ENCODE data around the gene STX8.

Gene STX8

DNA sequence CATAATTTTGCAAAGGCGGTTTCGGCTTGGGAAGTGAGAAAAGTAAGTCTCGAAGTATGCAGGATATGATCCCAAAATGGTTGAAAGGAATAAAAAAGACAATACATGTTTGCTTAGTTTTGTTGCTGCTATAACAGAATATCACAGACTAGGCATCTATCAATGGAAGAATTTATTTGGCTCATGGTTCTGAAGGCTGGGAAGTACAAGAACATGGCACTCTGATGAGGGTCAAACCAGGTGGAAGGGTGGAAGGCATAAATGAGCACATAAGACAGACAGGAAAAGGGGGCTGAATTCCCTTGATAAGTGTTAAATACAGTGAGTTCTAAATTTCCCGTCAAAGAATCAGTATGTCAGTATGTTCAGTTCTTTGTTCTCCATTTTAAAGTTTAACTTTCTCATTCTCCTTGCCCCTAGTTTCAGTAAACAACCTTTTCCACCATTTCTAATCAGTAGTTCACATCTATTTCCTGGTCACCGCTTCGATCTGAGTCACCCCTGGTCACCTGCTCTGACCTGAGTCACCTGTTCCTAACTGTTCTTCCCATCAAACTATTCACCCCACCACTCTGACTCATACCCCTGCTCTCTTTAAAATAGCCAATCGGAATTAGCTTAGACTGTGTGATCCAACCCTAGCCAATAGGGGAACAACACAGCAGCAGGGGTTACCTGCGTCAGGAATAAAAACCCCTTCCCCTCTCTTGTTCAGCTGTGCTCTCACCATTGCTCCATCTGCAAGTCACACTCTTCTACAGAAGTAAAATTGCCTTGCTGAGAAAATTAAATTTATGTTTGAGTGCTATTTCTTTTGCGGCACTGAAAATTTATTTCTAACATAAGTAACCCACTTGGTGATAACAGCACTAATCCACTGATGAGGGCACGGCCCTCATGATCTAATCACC lies 240.8 kb downstream of the STX8 start:
- DNase-seq = no peak

GRCh38 chr17:9332132-9332494 lies 243.5 kb downstream of the STX8 start:
- no peak for DNase-seq

GRCh38 chr17:9331279-9332131 lies 244.1 kb downstream of the STX8 start:
- DNase-seq = no peak

DNA sequence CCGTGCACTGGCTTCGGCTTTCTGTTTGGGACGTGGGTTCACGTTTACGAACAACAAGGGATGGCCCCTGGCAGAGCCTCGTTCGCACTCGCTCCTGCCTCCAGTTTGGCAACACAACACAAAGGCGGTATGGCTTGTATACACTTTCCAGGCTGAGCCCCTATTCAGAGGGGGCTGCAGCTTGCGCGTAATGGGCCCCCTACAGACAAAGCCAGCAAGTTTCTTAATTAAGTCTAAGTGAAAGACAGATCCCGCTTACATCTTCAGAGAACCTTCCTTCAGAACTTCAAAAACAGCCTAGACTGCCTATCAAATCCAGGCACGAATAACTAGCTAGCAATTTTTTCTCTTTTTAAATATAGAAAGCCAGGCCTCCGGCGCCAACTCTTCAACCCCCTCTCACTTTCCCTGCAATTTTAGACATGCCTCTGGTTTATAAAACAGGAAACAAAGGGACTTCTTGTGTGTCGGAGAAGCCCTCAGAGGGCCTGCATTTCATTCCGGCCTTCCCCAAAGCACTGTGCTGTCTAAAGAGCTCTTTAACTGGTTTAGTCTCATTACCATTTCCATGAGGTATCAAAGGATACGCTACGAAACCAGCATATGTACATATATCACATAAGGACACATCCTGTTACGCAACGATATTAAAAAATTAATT lies 244.9 kb downstream of the STX8 start:
- DNase-seq = no peak

- DNase-seq = no peak
Measured at GRCh38 chr17:9330141-9330540, 245.5 kb downstream of the STX8 start.

DNA sequence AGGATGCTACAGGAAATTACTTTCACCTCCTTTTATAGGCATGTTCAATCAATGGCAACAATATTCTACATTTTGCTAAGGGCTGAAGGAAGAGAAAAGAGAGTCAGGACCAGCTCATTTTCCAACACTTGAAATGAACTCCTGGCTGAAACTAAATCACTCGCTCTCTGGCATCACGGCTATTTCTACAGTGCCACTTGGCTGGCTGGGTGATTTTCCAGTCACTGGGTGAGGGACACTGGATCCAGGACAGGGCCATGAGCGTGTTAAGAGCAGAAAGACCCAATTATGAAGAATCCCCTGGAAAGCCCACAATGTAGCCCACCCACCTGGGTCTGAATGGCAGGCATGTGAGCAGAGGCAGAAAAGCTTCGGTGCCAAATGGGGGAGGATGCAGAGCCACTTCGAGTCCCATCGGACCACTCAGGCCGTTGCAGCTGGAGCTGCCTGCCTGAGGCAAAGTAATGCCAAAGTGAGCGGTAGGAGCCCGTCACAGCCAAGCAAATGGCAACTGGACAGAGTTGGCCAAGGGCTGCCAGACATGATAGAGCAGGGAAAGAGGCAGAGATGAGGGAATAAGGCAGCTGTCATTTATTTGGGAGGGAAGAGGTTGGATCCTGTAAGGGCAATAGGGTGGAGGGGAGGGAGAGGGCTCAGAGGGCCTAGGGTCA lies 246.2 kb downstream of the STX8 start:
- DNase-seq = no peak

- DNase-seq = no peak
Measured at GRCh38 chr17:9324864-9325263, 250.8 kb downstream of the STX8 start.

GRCh38 chr17:9322326-9322725 lies 253.3 kb downstream of the STX8 start:
- no peak for DNase-seq

DNA sequence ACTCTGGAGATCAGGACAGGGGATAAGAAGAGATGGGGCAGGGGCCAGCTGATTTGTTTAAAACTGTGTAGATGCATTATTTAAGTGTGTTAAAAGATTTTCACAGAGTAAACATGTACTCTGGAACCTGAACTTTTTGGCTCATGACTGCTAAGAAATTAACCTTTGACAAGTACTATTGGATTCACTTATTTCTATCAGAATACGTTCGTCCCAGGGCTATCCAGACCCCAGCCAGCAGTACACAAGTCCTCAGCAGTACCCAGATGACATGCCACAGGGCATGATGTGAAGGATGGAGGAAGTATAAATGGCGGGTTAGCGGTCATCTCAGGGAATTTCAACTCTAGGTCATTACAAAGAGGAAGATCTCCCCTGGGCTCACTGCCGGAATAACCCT lies 253.7 kb downstream of the STX8 start:
- DNase-seq = no peak

GRCh38 chr17:9315360-9315759 lies 260.3 kb downstream of the STX8 start:
- no peak for DNase-seq

- no peak for DNase-seq
Measured at GRCh38 chr17:9313346-9313745, 262.3 kb downstream of the STX8 start.

GRCh38 chr17:9309216-9309615 lies 266.4 kb downstream of the STX8 start:
- DNase-seq = no peak

DNA sequence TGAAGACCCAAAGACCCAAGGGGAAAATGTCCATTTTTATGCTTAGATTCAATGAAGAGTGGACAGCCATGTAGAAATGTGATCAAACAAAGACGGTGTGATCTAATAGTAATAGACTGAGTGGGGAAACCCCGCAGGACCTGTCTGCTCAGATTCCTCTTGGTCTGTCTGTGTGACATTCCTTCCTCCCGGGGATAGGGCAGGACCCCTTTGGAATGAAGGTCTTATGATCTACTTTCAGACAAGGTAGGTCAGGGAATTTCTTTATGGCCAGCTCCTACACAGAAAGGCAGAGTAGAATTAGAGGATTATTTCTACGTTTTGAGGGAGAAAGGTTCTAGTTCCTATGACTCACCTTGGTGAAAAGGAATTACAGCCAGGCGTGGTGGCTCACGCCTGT lies 267.6 kb downstream of the STX8 start:
- no peak for DNase-seq

GRCh38 chr17:9307313-9307998 lies 268.2 kb downstream of the STX8 start:
- no peak for DNase-seq

DNA sequence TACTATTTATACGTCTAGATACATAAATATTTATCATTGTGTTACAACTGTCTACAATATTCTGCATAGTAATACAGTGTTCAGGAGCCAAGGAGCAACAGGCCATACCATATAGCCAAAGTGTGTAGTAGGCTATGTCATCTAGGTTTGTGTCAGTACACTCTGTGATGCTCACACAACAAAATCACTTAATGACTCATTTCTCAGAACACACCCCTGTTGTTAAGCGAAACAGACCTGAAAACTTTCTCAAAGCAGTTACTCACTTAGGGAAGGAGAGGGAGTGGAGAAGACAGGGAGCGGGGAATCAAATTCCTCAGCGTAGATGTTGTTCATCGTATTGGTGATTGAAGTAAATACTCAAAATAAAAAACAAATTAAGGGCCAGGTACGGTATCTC lies 269.5 kb downstream of the STX8 start:
- no peak for DNase-seq

- DNase-seq = no peak
Measured at GRCh38 chr17:9299695-9300094, 275.9 kb downstream of the STX8 start.

GRCh38 chr17:9298776-9299295 lies 276.8 kb downstream of the STX8 start:
- DNase-seq = no peak

- DNase-seq = no peak
Measured at GRCh38 chr17:9298135-9298534, 277.5 kb downstream of the STX8 start.

- DNase-seq = no peak
Measured at GRCh38 chr17:9294661-9295210, 280.9 kb downstream of the STX8 start.

DNA sequence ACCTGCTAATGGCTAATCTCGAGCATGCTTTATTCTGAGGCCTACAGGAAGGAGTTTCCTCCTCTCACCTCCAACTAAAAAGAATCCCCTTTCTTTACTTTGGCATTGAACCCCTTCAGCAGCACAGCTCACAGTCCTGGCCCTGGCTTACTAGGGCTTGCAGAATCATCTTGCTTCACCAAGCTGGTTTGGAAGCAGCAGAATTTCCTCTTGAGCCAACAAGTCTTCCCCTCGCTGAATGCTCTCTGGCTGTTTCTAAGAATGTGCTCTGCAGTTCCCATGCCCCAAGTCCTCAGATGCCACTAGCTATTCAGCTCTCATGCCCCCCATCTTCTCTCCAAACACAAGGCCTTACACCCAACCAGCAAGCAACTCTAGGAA lies 283.1 kb downstream of the STX8 start:
- no peak for DNase-seq

- DNase-seq = no peak
Measured at GRCh38 chr17:9291912-9292560, 283.6 kb downstream of the STX8 start.

Data from DMS79 (cell line).